ENCODE data around the gene MFSD11. TPM values are rescaled to one million over a fixed set of nuclear protein-coding genes. Genes with fewer than 3 reads are reported as not detected.
"Not testable (repeated sequence)": the region's sequence is repeated elsewhere in the genome, so short reads cannot be mapped to it uniquely, and the experiment has no call there.

The MFSD11 gene
- total RNA-seq, 1 experiment from 2014 or later: 24.9 TPM

DNA sequence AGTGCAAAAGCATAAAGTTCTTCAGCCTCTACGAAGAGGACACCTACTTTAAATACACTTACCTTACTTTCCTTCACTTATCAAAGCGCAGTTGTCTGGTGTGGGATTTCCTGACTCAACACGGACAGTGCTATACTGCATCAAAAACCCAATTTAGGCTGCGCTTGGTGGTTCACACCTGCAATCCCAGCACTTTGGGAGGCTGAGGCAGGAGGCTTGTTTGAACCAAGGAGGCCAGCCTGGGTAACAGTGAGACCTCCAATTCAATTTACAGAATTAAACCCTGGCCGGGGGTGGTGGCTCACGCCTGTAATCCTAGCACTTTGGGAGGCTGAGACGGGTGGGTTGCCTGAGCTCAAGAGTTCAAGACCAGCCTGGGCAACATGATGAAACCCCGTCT, 15.6 kb upstream of the MFSD11 start (continued):
- no peak for TF ChIP-seq SIN3A (IDR thresholded peaks at IDR 0.05; ENCODE audit: low read depth)
- no peak for TF ChIP-seq FOSL1 (IDR thresholded peaks at IDR 0.05; ENCODE audit: low read depth)
- no peak for TF ChIP-seq EZH2phosphoT487 (IDR thresholded peaks at IDR 0.05; ENCODE audit: borderline replicate concordance)
- no peak for TF ChIP-seq MAX (IDR thresholded peaks at IDR 0.05)
- TF ChIP-seq ELF1 (IDR thresholded peaks at IDR 0.05; ENCODE audit: borderline replicate concordance, low read depth): no peak
- no peak for TF ChIP-seq ATF3 (IDR thresholded peaks at IDR 0.05)
- TF ChIP-seq POLR2A (IDR thresholded peaks at IDR 0.05; ENCODE audit: borderline replicate concordance, extremely low read depth, insufficient read depth, insufficient read length): no peak
- TF ChIP-seq POLR2AphosphoS5 (IDR thresholded peaks at IDR 0.05; ENCODE audit: low read depth, low read length): no peak
- TF ChIP-seq SP1 (IDR thresholded peaks at IDR 0.05; ENCODE audit: low read depth): no peak

DNA sequence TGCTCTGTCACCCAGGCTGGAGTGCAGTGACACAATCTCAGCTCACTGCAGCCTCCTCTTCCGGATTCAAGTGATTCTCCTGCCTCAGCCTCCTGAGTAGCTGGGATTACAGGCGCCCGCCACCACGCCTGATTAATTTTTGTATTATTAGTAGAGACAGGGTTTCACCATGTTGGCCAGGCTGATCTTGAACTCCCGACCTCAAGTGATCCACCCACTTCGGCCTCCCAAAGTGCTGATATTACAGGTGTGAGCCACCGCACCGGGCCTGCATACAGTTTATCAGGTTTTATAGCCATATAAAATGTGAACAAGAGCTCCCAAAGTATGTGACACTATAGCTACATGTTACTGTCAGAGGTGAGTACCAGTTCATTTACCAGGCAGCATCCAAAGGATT, 14.9 kb upstream of the MFSD11 start:
- Histone ChIP-seq H3K79me2 (ENCODE audit: insufficient read depth, low read length) (peaks cover 82% of the 10 kb centered on the region), H3K4me1 (ENCODE audit: control insufficient read depth in 1 of 2, insufficient read depth in 2 of 2, low read length in 2 of 2) (peaks cover 11 to 18% of the 10 kb centered on the region in 2 experiments), H3K36me3 (ENCODE audit: control insufficient read depth in 1 of 2, insufficient read depth in 2 of 2, low read length in 2 of 2) (peaks cover 57 to 72% of the 10 kb centered on the region in 2 experiments)
- DNase-seq (ENCODE audit: low read depth, low spot score); H3K4me3 ChIP-seq (replicated peaks in 1 of 2; ENCODE audit: low read depth in 1 of 2, low read length in 2 of 2); CTCF ChIA-PET; intact Hi-C loops (cut with micrococcal nuclease); BruUV-seq (replicated peaks); H3K4me2 ChIP-seq (ENCODE audit: low read length); H3K27ac ChIP-seq (ENCODE audit: low read depth, low read length); H3K9me2 ChIP-seq (ENCODE audit: insufficient read depth); H4K20me1 ChIP-seq (ENCODE audit: insufficient read depth); H2AFZ ChIP-seq (ENCODE audit: low read depth, low read length, poor library complexity, severe bottlenecking); H3K9me3 ChIP-seq (ENCODE audit: control insufficient read depth in 1 of 2, insufficient read depth in 1 of 2, low read depth in 1 of 2, low read length in 2 of 2); ATAC-seq; H3K9ac ChIP-seq (ENCODE audit: low read length); H3K27me3 ChIP-seq (ENCODE audit: insufficient read depth, low read length): not testable (repeated sequence)
- RAD21 ChIA-PET (ENCODE audit: low non-redundant PET in 1 of 2, low total read pairs in 2 of 2, uncharacterized antibody in 2 of 2, unreplicated experiment in 2 of 2): interaction anchor here in 1 of 2 experiments (0.7 kb wide), 1 partner anchor 273 kb away, joined by 10 read pairs; no protein-coding TSS in a partner anchor
- POLR2A ChIA-PET: interaction anchor here (0.9 to 1.5 kb wide), 2 partner anchors 11 to 49 kb away, joined by 3 to 4 read pairs; no protein-coding TSS in a partner anchor

DNA sequence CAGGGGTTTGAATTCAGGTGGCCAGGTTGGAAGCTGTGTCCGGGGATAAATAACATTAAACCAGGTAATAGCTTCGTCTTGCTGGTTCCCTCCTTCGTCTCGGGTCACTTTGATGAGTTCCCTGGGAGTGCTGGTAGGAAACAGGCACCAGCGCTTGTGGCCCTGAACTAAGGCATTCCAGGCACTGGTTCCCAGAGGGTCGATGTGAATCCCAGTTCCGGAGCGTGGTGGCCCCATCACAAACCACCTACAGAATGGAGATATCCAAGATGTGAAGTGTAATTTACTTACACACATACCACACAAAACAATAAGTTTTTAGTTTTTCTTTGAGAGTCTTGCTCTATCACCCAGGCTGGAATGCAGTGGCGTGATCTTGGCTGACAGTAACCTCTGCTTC, 14.1 kb upstream of the MFSD11 start:
- H3K4me3 ChIP-seq (replicated peaks in 1 of 2; ENCODE audit: low read depth in 1 of 2, low read length in 2 of 2): no peak overlapping the region
- no peak for ATAC-seq
- H3K9ac ChIP-seq (ENCODE audit: low read length): no peak overlapping the region
- DNase-seq (ENCODE audit: low read depth, low spot score): no peak
- no peaks in the 10 kb centered on the region for H3K27me3 ChIP-seq (ENCODE audit: insufficient read depth, low read length)
- no peak overlapping the region for H2AFZ ChIP-seq (ENCODE audit: low read depth, low read length, poor library complexity, severe bottlenecking)
- peaks cover 13 to 21% of the 10 kb centered on the region in 2 experiments for H3K4me1 ChIP-seq (ENCODE audit: control insufficient read depth in 1 of 2, insufficient read depth in 2 of 2, low read length in 2 of 2)
- POLR2A ChIA-PET: no interaction called here
- peaks cover 48 to 69% of the 10 kb centered on the region in 2 experiments for H3K36me3 ChIP-seq (ENCODE audit: control insufficient read depth in 1 of 2, insufficient read depth in 2 of 2, low read length in 2 of 2)
- peaks cover 87% of the 10 kb centered on the region for H3K79me2 ChIP-seq (ENCODE audit: insufficient read depth, low read length)
- intact Hi-C loops (cut with micrococcal nuclease): no loop called here
- peaks cover 7% of the 10 kb centered on the region; the same call in 1 of the 2 replicates for H4K20me1 ChIP-seq (ENCODE audit: insufficient read depth)
- no peaks in the 10 kb centered on the region for H3K9me2 ChIP-seq (ENCODE audit: insufficient read depth)
- no TSS peak for BruUV-seq (replicated peaks)
- no peak overlapping the region for H3K27ac ChIP-seq (ENCODE audit: low read depth, low read length)
- H3K4me2 ChIP-seq (ENCODE audit: low read length): no peak overlapping the region
- no peaks in the 10 kb centered on the region for H3K9me3 ChIP-seq (ENCODE audit: control insufficient read depth in 1 of 2, insufficient read depth in 1 of 2, low read depth in 1 of 2, low read length in 2 of 2)
- RAD21 ChIA-PET (ENCODE audit: low non-redundant PET in 1 of 2, low total read pairs in 2 of 2, uncharacterized antibody in 2 of 2, unreplicated experiment in 2 of 2): no interaction called here
- CTCF ChIA-PET: no interaction called here
- TF ChIP-seq CTCF (IDR thresholded peaks at IDR 0.05 in 2 of 3, conservative IDR thresholded peaks at IDR 0.05 in 1 of 3; ENCODE audit: borderline replicate concordance in 1 of 3, insufficient read depth in 1 of 3, low read depth in 2 of 3, low read length in 2 of 3): no peak
- no peak for TF ChIP-seq EZH2 (IDR thresholded peaks at IDR 0.05)
- no peak for TF ChIP-seq POLR2AphosphoS5 (IDR thresholded peaks at IDR 0.05; ENCODE audit: low read depth, low read length)
- TF ChIP-seq YY1 (IDR thresholded peaks at IDR 0.05; ENCODE audit: extremely low read depth, insufficient replicate concordance, low read depth, low read length): no peak
- no peak for TF ChIP-seq ELF1 (IDR thresholded peaks at IDR 0.05; ENCODE audit: borderline replicate concordance, low read depth)
- no peak for TF ChIP-seq ATF3 (IDR thresholded peaks at IDR 0.05)
- no peak for TF ChIP-seq EZH2phosphoT487 (IDR thresholded peaks at IDR 0.05; ENCODE audit: borderline replicate concordance)
- TF ChIP-seq MAX (IDR thresholded peaks at IDR 0.05): no peak
- TF ChIP-seq ZNF274 (IDR thresholded peaks at IDR 0.05; ENCODE audit: low read depth, low read length): no peak

All from HCT116 (cell line).